NCI-H345 treated with DMSO at 0.1 percent for 48 hours (cell line): Measurements from ENCODE around the gene BUD23.
"Not testable (repeated sequence)": the region's sequence is repeated elsewhere in the genome, so short reads cannot be mapped to it uniquely, and the experiment has no call there.

Source experiments
- DNase-seq: peaks from one replicate; lab custom pipeline; 2025; ENCODE audit not compliant: unreplicated experiment; lab: John Stamatoyannopoulos, UW

Gene BUD23

DNA sequence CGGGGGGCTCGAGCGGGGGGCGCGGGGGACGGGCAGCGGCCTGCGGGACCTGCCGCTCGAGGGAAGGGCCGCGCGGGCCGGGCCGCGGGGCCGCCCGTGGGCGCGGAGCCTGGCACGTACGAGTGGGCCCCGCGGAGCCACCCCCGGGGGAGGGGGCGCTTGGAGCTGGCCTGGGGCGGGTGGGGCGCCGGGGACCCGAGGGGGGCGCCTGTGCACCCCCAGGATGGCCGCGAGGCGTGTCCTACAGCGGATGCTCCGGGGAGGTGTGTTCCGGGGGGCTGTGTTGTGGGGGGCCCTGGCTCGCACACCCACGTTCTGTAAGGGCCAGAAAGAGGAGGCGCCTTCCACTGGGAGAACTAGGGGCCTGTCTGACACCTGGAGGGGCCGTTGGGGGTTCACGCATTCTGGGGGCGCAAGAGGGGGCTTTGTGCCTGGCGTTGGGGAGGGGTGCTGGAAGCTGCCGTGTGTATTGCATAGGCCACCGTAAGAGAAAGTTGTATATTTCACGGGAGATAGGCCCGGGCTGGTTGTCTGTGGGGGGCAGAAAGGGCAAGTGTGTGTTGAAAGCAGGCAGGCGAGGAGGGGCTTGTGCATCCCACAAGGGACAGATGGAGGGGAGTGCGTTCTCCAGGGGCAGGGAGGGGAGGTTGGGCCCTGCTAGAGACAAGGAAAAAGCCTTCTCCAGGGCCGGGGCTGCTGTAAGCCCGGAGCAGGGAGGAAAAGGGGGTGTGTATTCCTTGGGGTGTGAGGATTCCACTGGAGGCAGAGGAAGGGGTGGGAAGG is 15.1 kb upstream of the BUD23 start:
- DNase-seq: no peak

DNA sequence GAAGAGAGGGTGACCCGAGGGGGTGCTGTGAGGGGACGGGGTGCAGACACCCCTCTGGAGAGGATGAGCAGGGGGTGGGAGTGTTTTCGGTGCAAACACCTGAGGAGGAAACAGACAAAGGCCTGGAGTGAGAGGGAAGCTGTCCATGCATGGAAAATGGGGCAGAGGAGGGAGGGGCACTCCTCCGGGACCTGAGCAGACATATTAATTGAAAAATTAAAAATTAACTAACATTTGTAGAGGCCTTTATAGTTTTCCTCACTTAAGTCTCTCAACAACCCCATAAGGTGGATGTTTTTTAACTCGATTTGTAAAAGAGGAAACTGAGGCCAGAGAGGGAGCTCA is 14.5 kb upstream of the BUD23 start:
- DNase-seq: no peak

DNA sequence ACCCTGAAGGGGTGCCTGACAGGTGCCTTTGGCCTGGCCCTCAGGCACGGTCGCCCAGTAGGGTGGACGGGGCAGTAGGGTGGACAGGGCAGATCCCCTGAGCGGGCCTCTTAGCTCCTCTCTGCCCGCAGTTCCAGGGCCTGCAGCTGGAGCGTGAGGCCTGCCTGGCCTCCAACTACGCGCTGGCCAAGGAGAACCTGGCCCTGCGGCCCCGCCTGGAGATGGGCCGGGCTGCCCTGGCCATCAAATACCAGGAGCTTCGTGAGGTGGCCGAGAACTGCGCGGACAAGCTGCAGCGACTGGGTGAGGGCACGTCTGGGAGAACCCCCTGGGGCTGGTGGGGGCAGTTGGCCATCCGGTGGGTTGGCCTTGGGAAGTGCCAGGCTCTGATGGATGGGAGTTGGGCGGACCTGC is 14.1 kb upstream of the BUD23 start:
- no peak for DNase-seq

DNA sequence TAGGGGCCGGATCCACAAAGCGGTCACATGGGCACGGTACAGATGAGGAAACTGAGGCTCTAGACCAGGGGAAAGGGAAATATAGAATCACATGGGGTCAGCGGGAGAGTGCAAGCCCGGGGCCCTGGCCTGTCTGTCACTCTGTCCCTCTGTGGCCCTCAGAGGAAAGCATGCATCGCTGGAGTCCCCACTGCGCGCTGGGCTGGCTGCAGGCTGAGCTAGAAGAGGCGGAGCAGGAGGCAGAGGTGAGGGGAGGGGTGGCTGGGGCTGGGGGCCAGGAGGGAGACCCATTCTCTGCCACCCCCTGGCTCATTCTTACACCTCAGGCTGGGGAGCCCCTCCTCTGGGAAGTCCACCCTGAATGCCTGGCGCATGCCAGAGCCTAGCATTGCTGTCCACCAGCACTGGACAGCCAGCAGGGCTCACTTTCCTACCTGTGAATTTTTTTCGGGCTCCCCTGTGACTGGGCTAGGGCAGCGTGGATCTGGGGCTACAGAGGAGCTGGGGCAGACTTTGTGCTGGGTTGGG is 13.5 kb upstream of the BUD23 start:
- no peak for DNase-seq

DNA sequence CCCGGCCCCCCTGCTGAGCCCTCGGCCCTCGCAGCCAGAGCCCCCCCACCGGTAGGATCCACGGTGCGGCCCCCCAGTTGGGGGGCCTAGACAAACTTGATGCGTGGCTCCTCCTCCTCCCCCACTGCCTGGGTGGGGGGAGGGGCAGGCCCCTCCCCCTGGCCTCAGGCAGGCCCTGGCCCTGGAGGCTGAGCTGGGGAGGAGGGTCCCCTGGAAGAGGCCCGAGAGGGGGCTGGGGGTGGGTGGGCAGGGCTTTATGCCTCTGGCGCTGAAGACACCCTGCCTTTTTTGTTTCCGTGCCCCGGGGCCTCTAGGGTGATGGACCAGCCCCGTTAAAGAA is 12.1 kb upstream of the BUD23 start:
- no peak for DNase-seq

DNA sequence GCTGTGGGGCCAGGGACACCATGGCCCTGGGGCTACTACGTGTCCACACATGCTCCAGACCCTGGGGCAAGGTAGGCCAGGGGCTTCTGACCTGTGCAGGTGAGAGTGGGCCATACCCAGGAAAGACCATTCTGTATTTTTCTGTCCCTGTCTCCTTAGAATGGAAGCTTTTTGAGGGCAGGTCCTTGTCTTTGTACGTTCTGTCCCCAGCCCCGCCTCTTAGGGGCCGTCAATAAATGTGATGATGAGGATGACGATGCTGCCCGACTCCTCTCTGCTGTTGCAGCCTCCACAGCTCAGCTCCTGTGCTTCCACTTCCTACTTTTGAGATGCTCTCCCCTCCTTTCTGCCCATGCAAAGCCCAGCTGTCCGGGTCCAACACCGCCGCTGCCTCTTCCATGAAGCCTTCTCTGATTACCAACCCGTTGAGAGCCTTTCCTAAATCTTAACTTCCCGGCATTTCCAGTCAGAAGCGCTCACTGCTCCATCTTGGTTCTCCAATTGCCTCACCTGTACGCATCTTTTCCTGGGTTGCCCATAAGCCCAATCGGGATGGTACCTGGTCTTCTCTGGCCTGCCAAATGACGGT is 11.4 kb upstream of the BUD23 start:
- DNase-seq: no peak

DNA sequence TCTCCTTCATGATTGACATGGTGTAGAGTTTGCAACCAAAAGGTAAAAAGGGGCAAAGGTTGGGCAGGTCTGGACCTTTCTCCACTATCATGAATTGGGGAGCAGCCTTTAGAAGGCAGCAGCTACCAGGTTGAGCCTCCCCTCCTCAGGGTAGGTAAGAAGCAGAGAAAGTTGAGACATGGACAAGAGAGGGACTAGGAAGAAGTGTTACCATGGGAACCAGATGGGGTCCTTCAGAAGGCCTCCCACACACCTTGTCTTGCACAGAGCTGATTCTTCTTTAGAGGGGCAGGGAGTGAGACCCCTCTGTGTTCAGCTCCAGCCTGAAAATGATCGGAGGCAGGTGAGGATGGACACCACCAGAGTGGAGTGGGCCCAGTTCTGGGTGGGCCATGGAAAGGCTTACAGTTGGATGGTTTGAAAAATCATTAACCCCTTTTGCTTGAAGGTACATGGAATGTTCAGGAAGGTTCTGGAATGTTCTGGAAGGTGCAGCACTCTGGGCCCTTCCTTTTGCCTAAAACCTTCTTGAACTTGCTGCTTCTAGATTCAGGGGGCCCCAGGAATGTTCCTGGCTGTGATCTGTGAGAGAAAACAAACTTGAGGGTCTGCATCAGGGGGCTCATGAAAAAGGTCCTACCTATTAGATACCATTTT is 8.8 kb upstream of the BUD23 start:
- DNase-seq: no peak

DNA sequence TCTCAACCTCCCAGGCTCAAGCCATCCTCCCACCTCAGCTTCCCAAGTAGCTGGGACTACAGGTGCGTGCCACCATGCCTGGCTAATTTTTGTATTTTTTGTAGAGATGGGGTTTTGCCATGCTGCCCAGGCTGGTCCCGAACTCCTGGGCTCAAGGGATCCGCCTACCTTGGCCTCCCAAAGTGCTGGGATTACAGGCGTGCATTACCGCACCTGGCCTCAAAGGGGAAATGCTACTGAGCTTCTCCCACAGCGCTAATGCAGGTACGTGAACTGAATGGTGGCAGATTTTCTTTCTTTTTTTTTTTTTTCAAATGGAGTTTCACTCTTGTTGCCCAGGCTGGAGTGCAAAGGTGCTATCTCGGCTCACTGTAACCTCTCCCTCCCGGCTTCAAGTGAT is 7.3 kb upstream of the BUD23 start:
- not testable (repeated sequence) for DNase-seq

DNA sequence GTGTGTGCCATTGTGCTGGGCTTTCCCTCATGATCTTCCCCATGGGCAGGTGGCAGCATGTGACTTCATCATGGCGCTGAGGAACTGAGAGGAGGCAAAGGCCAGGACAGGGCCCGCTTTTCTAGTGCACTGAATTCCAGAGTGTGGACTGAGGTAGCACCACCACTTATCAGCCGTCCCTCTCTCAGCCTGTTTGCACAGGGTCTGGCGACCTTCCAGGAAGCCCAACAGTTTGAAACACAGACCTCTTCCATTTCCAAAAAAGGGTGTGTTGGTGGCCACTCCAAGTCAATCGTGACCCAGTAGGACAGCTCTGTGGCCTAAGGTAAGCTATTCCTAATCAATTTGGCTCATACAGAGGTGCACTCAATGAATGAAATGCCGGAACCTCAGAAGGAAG is 4.5 kb upstream of the BUD23 start:
- no peak for DNase-seq

DNA sequence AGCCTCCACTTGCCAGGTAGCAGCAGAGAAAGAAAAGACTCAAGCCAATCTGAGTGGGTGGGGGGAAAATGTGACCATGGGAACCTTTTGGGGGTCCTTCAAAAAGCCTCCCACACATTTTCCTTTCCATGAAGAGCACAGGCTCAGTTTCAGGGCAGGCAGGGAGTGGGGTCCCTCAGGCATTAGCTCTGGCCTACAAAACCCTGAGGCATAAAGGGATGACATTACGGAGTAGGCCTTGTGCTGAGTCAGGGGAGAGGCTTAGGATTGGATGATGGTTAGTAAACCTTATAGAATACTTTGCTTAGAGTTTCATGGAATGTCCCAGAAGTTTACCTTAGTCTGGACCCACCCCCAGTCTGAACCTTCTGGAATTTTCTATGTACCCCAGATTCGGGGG is 3.7 kb upstream of the BUD23 start:
- no peak for DNase-seq

DNA sequence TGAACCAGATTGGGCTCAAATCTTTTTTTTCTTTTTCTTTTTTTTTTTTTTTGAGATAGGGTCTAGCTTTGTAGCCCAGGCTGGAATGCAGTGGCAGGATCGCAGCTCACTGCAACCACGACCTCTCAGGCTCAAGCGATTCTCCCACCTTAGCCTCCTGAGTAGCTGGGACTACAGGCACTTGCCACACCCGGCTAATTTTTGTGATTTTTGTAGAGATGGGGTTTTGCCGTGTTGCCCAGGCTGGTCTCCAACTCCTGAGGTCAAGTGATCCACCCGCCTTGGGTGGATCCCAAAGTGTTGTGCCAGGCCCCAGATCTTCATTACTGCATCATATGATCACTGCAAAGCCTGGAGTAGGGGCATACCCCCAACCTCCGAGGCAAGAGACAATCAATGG is 2.9 kb upstream of the BUD23 start:
- no peak for DNase-seq

DNA sequence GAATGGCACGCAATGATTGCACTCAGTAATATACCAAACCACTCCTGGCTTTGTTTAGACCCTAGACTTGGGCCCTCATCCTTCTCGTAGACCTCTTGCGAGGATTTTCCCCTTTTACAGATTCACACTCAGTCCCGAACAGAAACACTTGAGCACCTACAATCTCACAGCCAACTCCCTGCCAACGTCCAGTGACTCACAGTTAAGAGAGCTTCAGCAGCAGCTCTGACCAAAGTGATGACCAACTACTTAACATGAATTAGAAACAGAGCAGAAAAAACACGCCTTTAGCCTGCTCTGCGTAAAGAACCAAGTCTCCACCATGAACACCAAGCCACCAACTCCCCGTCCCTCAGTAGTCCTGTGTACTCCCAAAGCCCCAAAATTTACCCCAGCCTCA is 2.4 kb upstream of the BUD23 start:
- DNase-seq: no peak

DNA sequence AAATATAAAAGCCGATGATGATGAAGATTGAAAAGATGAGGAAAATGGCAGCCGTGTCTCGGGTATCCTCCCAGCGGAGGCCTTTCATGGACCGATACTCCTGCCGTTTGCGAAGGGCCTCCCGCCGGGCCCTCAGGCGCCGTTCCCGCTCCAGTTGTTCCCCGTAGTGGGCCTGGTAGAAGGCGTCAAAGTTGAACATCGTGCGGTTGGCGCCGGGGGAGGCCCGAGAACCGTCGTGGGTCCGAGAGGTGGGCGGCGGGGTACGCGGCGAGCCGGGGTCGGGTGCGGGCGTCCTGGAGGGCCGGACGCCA is 697 bp upstream of the BUD23 start:
- no peak for DNase-seq

DNA sequence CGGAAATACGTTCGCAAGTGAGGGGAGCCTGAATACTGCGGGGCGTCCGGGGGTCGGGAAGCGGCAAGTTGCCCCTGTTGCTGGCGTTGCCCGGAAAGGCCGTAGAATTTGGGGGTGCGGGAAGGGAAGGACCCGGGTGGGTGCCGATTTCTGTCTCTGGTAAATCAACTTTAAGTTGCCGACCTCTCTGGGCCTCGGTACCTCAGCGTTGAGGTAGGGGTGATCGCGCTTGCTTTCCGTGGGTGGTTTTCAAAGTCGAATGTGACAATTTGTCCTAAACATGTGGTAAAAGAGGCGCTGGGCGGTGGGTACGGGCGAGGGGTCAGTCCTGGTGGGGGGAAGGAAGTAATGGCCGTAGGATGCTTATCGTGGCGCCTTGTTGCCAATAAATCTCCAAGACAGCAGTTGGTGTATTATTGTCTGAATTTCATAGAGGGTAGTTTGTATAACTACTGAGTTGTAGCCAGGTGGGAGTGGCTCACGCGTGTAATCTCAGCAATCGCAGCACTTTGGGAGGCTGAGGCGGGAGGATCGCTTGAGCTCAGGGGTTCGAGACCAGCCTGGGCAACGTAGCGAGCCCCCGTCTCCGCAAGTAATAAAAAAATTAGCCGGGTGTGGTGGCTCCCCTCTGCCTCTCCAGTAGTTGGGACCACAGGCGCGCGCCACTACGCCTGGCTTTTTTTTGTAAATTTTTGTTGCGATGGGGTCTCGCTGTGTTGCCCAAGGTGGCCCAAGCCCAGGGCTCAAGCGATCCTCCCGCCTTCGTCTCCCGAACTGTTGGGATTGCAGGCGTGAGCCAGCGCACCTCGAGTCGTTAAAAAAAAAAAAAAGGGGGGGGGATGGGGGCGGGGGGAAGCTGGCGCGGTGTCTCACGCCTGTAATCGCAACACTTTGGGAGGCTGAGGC is 644 bp downstream of the BUD23 start:
- DNase-seq: no peak

DNA sequence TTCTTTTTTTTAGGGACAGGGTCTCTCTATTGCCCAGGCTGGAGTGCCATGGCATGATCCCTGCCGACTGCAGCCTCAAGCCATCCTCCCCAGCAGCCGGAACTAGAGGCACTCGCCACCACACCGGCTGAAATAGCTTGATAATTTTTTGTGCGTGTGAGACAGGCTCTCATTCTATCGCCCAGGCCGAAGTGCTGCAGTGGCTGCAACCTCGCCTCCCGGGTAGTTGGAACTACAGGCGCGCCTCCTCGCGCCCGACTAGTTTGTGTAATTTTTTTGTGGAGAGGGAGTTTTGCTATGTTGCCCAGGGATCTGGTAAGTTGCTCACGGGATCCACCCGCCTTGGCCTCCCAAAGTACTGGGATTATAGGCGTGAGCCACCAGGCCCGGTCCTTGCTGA is 1.9 kb downstream of the BUD23 start:
- no peak for DNase-seq

DNA sequence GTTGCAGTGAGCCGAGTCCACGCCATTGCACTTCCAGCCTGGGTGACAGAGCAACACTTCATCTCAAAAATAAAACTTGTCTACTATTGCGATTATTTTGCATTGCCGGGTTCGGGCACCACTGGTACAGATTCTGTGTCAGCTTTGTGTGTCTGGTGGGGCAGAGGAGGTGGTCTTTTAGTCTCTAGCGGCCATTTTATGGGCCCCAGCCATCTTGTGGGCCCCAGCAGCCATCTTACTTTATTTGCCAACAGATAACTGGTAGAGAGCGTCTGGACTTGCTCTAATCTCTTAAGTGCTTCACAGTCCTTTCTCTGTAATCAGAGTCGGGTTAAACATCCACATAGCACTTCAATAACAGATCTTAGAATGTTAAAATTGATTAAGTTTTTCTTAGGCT is 4.9 kb downstream of the BUD23 start:
- DNase-seq: no peak

DNA sequence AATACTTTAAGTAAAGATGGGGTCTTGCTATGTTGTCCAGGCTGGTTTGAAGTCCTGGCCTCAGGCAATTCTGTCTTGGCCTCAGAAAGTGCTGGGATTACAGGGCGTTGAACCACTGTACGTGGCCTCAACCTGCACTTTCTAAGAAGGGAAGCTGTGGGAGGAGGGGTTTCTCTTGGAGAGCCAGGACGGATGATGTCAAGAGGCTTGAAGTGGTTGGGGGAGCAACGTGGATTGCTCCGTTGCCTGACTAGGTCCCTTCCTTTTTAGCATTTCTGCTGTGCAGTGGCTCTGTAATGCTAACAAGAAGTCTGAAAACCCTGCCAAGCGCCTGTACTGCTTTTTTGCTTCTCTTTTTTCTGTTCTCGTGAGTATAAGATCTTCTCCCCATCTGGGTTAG is 7.2 kb downstream of the BUD23 start:
- DNase-seq: no peak

DNA sequence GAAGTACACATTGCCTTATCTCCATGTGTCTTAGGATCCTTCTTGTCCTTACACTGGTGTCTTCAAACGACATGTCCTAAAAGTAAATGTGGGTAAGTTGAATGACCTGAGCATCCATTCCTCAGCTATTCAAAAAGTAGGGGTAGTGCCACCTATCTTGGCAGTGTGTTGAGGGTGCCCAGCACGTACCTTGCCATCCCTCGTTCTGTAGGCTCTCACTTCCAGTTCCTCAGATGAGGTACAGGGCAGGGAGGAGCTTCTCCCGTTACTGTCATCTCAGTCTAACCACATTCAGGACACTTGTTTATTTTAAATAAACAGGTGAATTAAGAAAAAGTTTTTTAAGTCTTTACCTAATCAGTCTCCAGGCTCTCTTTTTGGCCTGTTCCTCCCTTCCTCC is 13.0 kb downstream of the BUD23 start:
- no peak for DNase-seq

DNA sequence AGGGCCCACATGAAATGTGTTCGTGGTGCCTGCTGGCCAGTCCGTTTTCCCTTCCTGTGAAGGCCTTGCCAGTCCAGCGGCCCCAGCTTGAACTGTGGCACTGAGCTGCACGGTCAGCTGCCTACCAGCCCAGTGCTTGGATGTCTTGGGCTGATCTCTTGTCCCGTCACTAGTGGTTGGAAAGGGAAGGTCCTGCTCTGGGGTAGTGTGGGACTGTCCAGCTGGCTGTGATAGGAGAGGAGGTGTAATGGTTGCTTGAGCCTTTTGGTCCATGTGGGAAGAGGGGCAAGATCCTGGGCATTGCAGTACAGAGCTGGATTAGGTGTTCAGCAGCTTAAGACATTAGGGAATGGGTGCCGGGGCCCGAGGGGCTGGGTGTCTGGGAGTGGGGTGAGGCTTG is 15.0 kb downstream of the BUD23 start:
- no peak for DNase-seq

DNA sequence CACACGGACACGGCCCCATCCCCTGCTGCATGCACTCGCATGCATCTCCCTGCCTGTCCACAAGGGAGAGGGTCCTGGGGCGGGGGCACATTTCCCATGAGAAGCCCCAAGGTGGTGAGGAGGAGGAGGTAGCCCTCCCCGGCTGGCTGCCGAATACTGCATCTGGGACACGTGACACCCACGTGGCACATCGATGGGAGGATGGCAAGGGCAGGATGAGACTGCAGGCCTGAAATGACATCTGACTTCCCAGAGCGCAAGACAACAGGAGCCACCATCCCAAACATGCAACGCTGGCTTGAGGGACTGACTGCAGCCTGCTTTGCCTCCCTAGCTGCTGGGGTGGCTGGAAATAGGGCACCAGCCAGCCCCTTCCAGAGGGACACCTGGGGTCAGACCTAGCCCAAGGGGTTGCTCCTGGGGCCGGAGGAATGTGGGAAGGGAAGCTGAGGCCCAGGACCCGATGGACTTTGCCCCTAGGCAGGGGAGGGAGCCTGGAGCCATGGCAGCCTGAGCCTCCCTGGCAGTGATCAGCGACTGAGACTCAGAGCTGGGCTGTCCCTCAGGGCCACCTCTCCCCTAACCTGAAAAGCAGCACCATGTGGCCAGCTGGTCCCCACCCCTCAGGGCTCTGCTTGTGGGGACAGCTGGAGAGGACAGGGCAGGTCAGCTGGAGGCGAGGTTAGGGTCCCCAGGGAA is 16.1 kb downstream of the BUD23 start:
- DNase-seq: no peak

DNA sequence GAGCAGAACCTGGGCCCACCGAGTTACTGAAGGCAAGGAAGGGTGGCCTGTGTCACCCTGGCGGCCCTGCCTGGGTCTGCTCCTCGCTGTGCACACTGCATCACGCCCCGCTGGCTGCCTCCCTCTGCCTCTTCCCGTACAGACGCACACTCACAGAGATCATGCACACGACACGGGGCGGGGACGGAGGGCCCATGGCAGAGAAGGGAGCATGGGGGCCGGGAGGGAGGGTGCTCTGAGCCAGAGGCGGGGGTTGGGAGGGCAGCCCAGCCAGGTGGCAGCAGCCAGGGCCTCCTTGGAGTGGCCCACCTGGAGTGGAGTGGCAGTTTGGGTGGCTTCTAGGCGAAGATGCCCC is 16.6 kb downstream of the BUD23 start:
- no peak for DNase-seq
